Measurements from ENCODE around the gene SNRNP27. TPM values are rescaled to one million over a fixed set of nuclear protein-coding genes. Genes with fewer than 3 reads are reported as not detected.

The SNRNP27 gene
- total and polyA plus RNA-seq, 9 of the 15 experiments (the other 6 are each of a cell fraction or from before 2014, with no cell fraction given): 29.2 to 102 (median 65.7) TPM

DNA sequence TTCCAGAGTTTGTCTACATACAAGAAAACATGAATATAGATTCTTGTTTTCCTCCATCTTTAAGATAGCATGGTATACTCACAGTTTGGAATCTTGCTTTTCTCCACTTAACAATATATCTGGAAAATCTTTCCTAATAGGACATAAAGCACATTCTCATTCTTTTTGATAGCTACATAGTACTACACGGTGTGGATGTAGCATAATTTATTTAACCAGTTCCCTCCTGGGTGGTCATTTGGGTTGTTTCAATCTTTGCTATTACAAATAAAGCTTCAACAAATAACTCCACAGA is 40.8 kb downstream of the SNRNP27 start (continued):
- TF ChIP-seq, protein P1, sequence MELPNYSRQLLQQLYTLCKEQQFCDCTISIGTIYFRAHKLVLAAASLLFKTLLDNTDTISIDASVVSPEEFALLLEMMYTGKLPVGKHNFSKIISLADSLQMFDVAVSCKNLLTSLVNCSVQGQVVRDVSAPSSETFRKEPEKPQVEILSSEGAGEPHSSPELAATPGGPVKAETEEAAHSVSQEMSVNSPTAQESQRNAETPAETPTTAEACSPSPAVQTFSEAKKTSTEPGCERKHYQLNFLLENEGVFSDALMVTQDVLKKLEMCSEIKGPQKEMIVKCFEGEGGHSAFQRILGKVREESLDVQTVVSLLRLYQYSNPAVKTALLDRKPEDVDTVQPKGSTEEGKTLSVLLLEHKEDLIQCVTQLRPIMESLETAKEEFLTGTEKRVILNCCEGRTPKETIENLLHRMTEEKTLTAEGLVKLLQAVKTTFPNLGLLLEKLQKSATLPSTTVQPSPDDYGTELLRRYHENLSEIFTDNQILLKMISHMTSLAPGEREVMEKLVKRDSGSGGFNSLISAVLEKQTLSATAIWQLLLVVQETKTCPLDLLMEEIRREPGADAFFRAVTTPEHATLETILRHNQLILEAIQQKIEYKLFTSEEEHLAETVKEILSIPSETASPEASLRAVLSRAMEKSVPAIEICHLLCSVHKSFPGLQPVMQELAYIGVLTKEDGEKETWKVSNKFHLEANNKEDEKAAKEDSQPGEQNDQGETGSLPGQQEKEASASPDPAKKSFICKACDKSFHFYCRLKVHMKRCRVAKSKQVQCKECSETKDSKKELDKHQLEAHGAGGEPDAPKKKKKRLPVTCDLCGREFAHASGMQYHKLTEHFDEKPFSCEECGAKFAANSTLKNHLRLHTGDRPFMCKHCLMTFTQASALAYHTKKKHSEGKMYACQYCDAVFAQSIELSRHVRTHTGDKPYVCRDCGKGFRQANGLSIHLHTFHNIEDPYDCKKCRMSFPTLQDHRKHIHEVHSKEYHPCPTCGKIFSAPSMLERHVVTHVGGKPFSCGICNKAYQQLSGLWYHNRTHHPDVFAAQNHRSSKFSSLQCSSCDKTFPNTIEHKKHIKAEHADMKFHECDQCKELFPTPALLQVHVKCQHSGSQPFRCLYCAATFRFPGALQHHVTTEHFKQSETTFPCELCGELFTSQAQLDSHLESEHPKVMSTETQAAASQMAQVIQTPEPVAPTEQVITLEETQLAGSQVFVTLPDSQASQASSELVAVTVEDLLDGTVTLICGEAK (IDR thresholded peaks at IDR 0.05): no peak
- TF ChIP-seq, protein P1 (CRISPR knock-in tag; IDR thresholded peaks at IDR 0.05): no peak
- TF ChIP-seq, protein P2, sequence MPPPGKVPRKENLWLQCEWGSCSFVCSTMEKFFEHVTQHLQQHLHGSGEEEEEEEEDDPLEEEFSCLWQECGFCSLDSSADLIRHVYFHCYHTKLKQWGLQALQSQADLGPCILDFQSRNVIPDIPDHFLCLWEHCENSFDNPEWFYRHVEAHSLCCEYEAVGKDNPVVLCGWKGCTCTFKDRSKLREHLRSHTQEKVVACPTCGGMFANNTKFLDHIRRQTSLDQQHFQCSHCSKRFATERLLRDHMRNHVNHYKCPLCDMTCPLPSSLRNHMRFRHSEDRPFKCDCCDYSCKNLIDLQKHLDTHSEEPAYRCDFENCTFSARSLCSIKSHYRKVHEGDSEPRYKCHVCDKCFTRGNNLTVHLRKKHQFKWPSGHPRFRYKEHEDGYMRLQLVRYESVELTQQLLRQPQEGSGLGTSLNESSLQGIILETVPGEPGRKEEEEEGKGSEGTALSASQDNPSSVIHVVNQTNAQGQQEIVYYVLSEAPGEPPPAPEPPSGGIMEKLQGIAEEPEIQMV (tag; conservative IDR thresholded peaks at IDR 0.05; ENCODE audit: low read depth): no peak
- TF ChIP-seq NFE2 (IDR thresholded peaks at IDR 0.05; ENCODE audit: low read depth) (no peak), GTF2F1 (IDR thresholded peaks at IDR 0.05; ENCODE audit: low read depth, low read length) (no peak), CC2D1A (IDR thresholded peaks at IDR 0.05) (no peak), ZC3H4 (CRISPR knock-in tag; IDR thresholded peaks at IDR 0.05; ENCODE audit: borderline replicate concordance) (no peak), RAD21 (CRISPR knock-in tag; conservative IDR thresholded peaks at IDR 0.05 in 1 of 2, IDR thresholded peaks at IDR 0.05 in 1 of 2) (no peak; a peak in 1 of 4 replicates), ZNF436 (CRISPR knock-in tag; IDR thresholded peaks at IDR 0.05) (no peak), ZNF561 (CRISPR knock-in tag; conservative IDR thresholded peaks at IDR 0.05) (no peak), BRD9 (IDR thresholded peaks at IDR 0.05; ENCODE audit: low read depth, partially characterized antibody) (peak; percentile 4), NUFIP1 (IDR thresholded peaks at IDR 0.05; ENCODE audit: partially characterized antibody) (no peak), TEAD4 (IDR thresholded peaks at IDR 0.05; ENCODE audit: low read length) (no peak), TEAD4 (CRISPR knock-in tag; IDR thresholded peaks at IDR 0.05; ENCODE audit: borderline replicate concordance) (no peak), TGIF2 (CRISPR knock-in tag; IDR thresholded peaks at IDR 0.05) (no peak), NFE2L1 (tag; IDR thresholded peaks at IDR 0.05; ENCODE audit: borderline replicate concordance, low read depth) (no peak)
- TF ChIP-seq, protein P3, sequence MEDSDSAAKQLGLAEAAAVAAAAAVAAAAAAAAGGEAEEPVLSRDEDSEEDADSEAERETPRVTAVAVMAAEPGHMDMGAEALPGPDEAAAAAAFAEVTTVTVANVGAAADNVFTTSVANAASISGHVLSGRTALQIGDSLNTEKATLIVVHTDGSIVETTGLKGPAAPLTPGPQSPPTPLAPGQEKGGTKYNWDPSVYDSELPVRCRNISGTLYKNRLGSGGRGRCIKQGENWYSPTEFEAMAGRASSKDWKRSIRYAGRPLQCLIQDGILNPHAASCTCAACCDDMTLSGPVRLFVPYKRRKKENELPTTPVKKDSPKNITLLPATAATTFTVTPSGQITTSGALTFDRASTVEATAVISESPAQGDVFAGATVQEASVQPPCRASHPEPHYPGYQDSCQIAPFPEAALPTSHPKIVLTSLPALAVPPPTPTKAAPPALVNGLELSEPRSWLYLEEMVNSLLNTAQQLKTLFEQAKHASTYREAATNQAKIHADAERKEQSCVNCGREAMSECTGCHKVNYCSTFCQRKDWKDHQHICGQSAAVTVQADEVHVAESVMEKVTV (CRISPR knock-in tag; IDR thresholded peaks at IDR 0.05): 0 out of 2 replicates have a peak, but pooled peaks have one; percentile 17
